HEK293 (cell line): ENCODE measurements around the gene SAMD1.

Experiments used
- ZBTB10 ChIP-seq: fragments of 450-650 bp; formaldehyde crosslinking; IDR thresholded peaks from 2 replicates; pipeline ENCODE4 v1.5.1; 2016; ENCODE audit warnings: missing biosample characterization, missing genetic modification characterization
- ZNF146 ChIP-seq: fragments of 450-650 bp; formaldehyde crosslinking; IDR thresholded peaks from 2 replicates; pipeline ENCODE4 v1.5.1; 2016; ENCODE audit warnings: missing biosample characterization, missing genetic modification characterization
- ZNF169 ChIP-seq: fragments of 450-650 bp; formaldehyde crosslinking; IDR thresholded peaks from 2 replicates; pipeline ENCODE4 v1.5.1; 2016; ENCODE audit warnings: missing biosample characterization, missing genetic modification characterization
- ZNF394 ChIP-seq: fragments of 450-650 bp; formaldehyde crosslinking; IDR thresholded peaks from 2 replicates; pipeline ENCODE4 v1.5.1; 2016; ENCODE audit warnings: missing biosample characterization, missing genetic modification characterization, mild to moderate bottlenecking, moderate library complexity, borderline replicate concordance
- TF ChIP-seq, protein P1 (sequence below): fragments of 450-650 bp; formaldehyde crosslinking; IDR thresholded peaks from 2 replicates; pipeline ENCODE4 v1.5.1; 2016; ENCODE audit warnings: missing biosample characterization, missing genetic modification characterization, low read depth
- TF ChIP-seq, protein P2 (sequence below): fragments of 450-650 bp; formaldehyde crosslinking; IDR thresholded peaks from 2 replicates; pipeline ENCODE4 v1.5.1; 2016; ENCODE audit warnings: missing biosample characterization, missing genetic modification characterization, borderline replicate concordance
- TF ChIP-seq, protein P3 (sequence below): fragments of 450-650 bp; formaldehyde crosslinking; IDR thresholded peaks from 2 replicates; pipeline ENCODE4 v1.5.1; 2016; ENCODE audit warnings: missing biosample characterization, missing genetic modification characterization

DNA sequence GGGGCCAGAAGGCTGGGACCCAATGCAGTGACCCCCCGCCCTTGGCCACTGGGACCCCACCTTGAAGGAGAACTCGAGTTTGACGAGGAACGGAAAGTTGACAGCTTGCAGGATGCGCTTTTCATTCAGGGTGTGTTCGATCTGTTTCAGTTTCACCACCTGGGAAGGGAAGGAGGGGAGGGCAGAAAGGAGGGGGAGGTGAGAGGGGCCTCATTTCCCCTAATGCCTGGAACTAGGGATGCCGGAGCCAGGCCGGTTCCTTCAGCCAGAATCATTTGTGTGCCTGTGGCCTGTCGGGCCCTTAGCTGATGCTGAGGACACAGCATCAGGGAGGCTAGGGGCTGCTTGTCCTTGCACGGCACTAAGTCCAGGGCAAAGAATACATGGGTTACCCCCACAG lies 12.2 kb upstream of the SAMD1 start:
- TF ChIP-seq, protein P1, sequence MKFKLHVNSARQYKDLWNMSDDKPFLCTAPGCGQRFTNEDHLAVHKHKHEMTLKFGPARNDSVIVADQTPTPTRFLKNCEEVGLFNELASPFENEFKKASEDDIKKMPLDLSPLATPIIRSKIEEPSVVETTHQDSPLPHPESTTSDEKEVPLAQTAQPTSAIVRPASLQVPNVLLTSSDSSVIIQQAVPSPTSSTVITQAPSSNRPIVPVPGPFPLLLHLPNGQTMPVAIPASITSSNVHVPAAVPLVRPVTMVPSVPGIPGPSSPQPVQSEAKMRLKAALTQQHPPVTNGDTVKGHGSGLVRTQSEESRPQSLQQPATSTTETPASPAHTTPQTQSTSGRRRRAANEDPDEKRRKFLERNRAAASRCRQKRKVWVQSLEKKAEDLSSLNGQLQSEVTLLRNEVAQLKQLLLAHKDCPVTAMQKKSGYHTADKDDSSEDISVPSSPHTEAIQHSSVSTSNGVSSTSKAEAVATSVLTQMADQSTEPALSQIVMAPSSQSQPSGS (tag by site-specific recombination): no peak
- no peak for TF ChIP-seq ZNF394 (tag by site-specific recombination)
- TF ChIP-seq, protein P2, sequence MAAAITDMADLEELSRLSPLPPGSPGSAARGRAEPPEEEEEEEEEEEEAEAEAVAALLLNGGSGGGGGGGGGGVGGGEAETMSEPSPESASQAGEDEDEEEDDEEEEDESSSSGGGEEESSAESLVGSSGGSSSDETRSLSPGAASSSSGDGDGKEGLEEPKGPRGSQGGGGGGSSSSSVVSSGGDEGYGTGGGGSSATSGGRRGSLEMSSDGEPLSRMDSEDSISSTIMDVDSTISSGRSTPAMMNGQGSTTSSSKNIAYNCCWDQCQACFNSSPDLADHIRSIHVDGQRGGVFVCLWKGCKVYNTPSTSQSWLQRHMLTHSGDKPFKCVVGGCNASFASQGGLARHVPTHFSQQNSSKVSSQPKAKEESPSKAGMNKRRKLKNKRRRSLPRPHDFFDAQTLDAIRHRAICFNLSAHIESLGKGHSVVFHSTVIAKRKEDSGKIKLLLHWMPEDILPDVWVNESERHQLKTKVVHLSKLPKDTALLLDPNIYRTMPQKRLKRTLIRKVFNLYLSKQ: no peak
- no peak for TF ChIP-seq ZBTB10 (tag by site-specific recombination)
- TF ChIP-seq, protein P3, sequence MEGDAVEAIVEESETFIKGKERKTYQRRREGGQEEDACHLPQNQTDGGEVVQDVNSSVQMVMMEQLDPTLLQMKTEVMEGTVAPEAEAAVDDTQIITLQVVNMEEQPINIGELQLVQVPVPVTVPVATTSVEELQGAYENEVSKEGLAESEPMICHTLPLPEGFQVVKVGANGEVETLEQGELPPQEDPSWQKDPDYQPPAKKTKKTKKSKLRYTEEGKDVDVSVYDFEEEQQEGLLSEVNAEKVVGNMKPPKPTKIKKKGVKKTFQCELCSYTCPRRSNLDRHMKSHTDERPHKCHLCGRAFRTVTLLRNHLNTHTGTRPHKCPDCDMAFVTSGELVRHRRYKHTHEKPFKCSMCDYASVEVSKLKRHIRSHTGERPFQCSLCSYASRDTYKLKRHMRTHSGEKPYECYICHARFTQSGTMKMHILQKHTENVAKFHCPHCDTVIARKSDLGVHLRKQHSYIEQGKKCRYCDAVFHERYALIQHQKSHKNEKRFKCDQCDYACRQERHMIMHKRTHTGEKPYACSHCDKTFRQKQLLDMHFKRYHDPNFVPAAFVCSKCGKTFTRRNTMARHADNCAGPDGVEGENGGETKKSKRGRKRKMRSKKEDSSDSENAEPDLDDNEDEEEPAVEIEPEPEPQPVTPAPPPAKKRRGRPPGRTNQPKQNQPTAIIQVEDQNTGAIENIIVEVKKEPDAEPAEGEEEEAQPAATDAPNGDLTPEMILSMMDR: no peak
- TF ChIP-seq ZNF169 (tag by site-specific recombination): no peak
- no peak for TF ChIP-seq ZNF146 (tag by site-specific recombination)
